GM12878 (cell line): Measurements from ENCODE around the gene CHST15. TPM values are rescaled to one million over a fixed set of nuclear protein-coding genes. Genes with fewer than 3 reads are reported as not detected.

Source experiments
- ATAC-seq: fragments of 200-7000 bp; cut with Tn5 transposase; 3 replicates; pipeline ENCODE4 v1.9.1; 2020; ENCODE audit warnings: mild to moderate bottlenecking, moderate library complexity
- BruUV-seq: library from RNA; stranded (reverse); fragments of 400-500 nt; replicated peaks from 2 replicates; lab custom pipeline; 2021; lab: Mats Ljungman, UMichigan
- CTCF ChIA-PET: fragments of 300-600 bp; sonication (Branson Sonifier 250); formaldehyde crosslinking; extraction: SDS; loops from one replicate; lab custom pipeline; 2021; ENCODE audit warnings: inconsistent platforms; lab: Yijun Ruan, JAX
- POLR2A ChIA-PET: fragments of 350-600 bp; formaldehyde crosslinking; extraction: SDS; loops from one replicate; lab custom pipeline; 2021; ENCODE audit warnings: inconsistent platforms; lab: Charles Lee
- RAD21 ChIA-PET: fragments of 300-600 bp; sonication (Branson Sonifier 250); formaldehyde crosslinking; loops from one replicate; lab custom pipeline; 2023; ENCODE audit warnings: antibody characterized with exemption; ENCODE audit not compliant: unreplicated experiment; lab: Charles Lee
- SMC1A ChIA-PET: fragments of 300-600 bp; sonication (Branson Sonifier 250); formaldehyde crosslinking; loops from one replicate; lab custom pipeline; 2023; ENCODE audit not compliant: unreplicated experiment, uncharacterized antibody; lab: Charles Lee
- DNase-seq: peaks from one replicate; pipeline ENCODE4 v3.0.0-alpha.2; 2011; ENCODE audit warnings: low read depth, low spot score
- FAIRE-seq: peaks from 3 replicates; lab custom pipeline; 2011; peaks lifted over from hg19 to GRCh38; lab: Jason Lieb, UNC
- H2AFZ ChIP-seq: 2 replicates; pipeline ENCODE4 v1.6.0; 2011; ENCODE audit warnings: low read depth, low read length, control low read depth; ENCODE audit not compliant: control insufficient read depth
- H3K27ac ChIP-seq: 2 replicates; pipeline ENCODE4 v1.5.1; 2011; ENCODE audit warnings: control low read depth; ENCODE audit not compliant: control insufficient read depth, insufficient read depth
- H3K27me3 ChIP-seq, 2 experiments: replicated peaks in 1 of 2; 2 replicates each; pipeline versions ENCODE4 v1.6.0 to v1.6.1; 2011; ENCODE audit warnings: low read length in 1 of 2; ENCODE audit not compliant: control insufficient read depth in 2 of 2, insufficient read depth in 2 of 2
- H3K36me3 ChIP-seq, 2 experiments: 2 replicates each; pipeline ENCODE4 v1.5.1; 2011; ENCODE audit warnings: low read length in 1 of 2; ENCODE audit not compliant: control insufficient read depth in 2 of 2, insufficient read depth in 2 of 2
- H3K4me1 ChIP-seq: 2 replicates; pipeline ENCODE4 v1.6.1; 2011; ENCODE audit warnings: mild to moderate bottlenecking, low read length, moderate library complexity, mixed read lengths; ENCODE audit not compliant: control insufficient read depth, insufficient read depth
- H3K4me2 ChIP-seq: 2 replicates; pipeline ENCODE4 v1.6.0; 2011; ENCODE audit warnings: control low read depth; ENCODE audit not compliant: control insufficient read depth, insufficient read depth
- H3K4me3 ChIP-seq: fragments of 200-600 bp; sonication (generic); 2 replicates; pipeline ENCODE4 v1.5.1; 2016
- H3K79me2 ChIP-seq: 2 replicates; pipeline ENCODE4 v1.6.0; 2011; ENCODE audit warnings: low read length; ENCODE audit not compliant: control insufficient read depth, insufficient read depth
- H3K9ac ChIP-seq: 2 replicates; pipeline ENCODE4 v1.8.0; 2011; ENCODE audit warnings: low read length, control low read depth, mixed read lengths; ENCODE audit not compliant: control insufficient read depth, insufficient read depth
- H3K9me3 ChIP-seq: replicated peaks from 3 replicates; pipeline ENCODE4 v1.5.1; 2011; ENCODE audit warnings: mild to moderate bottlenecking, low read length; ENCODE audit not compliant: control insufficient read depth, insufficient read depth
- H4K20me1 ChIP-seq: 2 replicates; pipeline ENCODE4 v1.6.0; 2011; ENCODE audit not compliant: control insufficient read depth, insufficient read depth
- ASH2L ChIP-seq: fragments of 300-600, 200-600 bp; sonication (generic); IDR thresholded peaks from 2 replicates; pipeline ENCODE4 v1.6.1; 2017; ENCODE audit warnings: low read depth, mild to moderate bottlenecking, borderline replicate concordance
- CEBPZ ChIP-seq: fragments of 150-350 bp; IDR thresholded peaks from 2 replicates; pipeline ENCODE4 v1.6.1; 2016; ENCODE audit warnings: low read depth, low read length
- CHD4 ChIP-seq: fragments of 200-600 bp; sonication (generic); IDR thresholded peaks from 2 replicates; pipeline ENCODE4 v1.6.1; 2016; ENCODE audit warnings: mild to moderate bottlenecking
- E2F4 ChIP-seq: IDR thresholded peaks from 2 replicates; pipeline ENCODE4 v1.6.1; 2012; ENCODE audit warnings: low read depth, low read length, improper control_type of control experiment
- FOXM1 ChIP-seq: IDR thresholded peaks from 2 replicates; pipeline ENCODE4 v1.6.1; 2012; ENCODE audit warnings: low read depth, mild to moderate bottlenecking, inconsistent platforms, low read length, moderate library complexity
- HDAC2 ChIP-seq: fragments of 200-600 bp; sonication (generic); IDR thresholded peaks from 2 replicates; pipeline ENCODE4 v1.6.1; 2017
- IKZF1 ChIP-seq: fragments of 450-650 bp; conservative IDR thresholded peaks from 2 replicates; pipeline ENCODE4 v1.6.1; 2017; ENCODE audit warnings: antibody characterized with exemption, mild to moderate bottlenecking
- MEF2A ChIP-seq: IDR thresholded peaks from 2 replicates; pipeline ENCODE4 v1.6.1; 2011; ENCODE audit warnings: low read depth, mild to moderate bottlenecking, low read length, moderate library complexity; ENCODE audit not compliant: insufficient read depth
- NBN ChIP-seq: fragments of 450-650 bp; IDR thresholded peaks from 2 replicates; pipeline ENCODE4 v1.6.1; 2016
- NKRF ChIP-seq: fragments of 450-650 bp; conservative IDR thresholded peaks from 2 replicates; pipeline ENCODE4 v1.6.1; 2017; ENCODE audit warnings: mild to moderate bottlenecking, moderate library complexity
- RB1 ChIP-seq: fragments of 450-650 bp; formaldehyde crosslinking; IDR thresholded peaks from 2 replicates; pipeline ENCODE4 v1.6.1; 2017; ENCODE audit warnings: mild to moderate bottlenecking, borderline replicate concordance
- STAT1 ChIP-seq: fragments of 450-650 bp; conservative IDR thresholded peaks from 2 replicates; pipeline ENCODE4 v1.6.1; 2014; ENCODE audit warnings: antibody characterized with exemption, mild to moderate bottlenecking
- TCF12 ChIP-seq: IDR thresholded peaks from 2 replicates; pipeline ENCODE4 v1.6.1; 2011; ENCODE audit warnings: low read depth, mild to moderate bottlenecking, low read length
- WGBS: methylation state at CpG from one replicate; pipeline ENCODE4 v1.1.6; 2016; ENCODE audit warnings: low lambda C conversion rate; ENCODE audit not compliant: insufficient replicate concordance, insufficient coverage; ENCODE audit errors: missing lambda C conversion rate; 5-methylcytosine and 5-hydroxymethylcytosine counted together
- in situ Hi-C: fragments of 300-500 bp; cut with MboI; formaldehyde crosslinking; loops from 9 replicates; pipeline ENCODE4 v1.14.3; 2018; ENCODE audit warnings: mixed read lengths
- intact Hi-C: fragments of 100-400 bp; cut with micrococcal nuclease; formaldehyde crosslinking; loops from one replicate; pipeline ENCODE4 v1.14.2; 2022; ENCODE audit not compliant: unreplicated experiment
- polyA plus RNA-seq, 11 experiments: library from polyadenylated mRNA; depleted of rRNA in 4 of 11; unstranded in 6 of 11; stranded (reverse) in 5 of 11; fragments of >200 nt; fragmentation: Nextera tagmentation in 4 of 11; fragmentation: Illumina TruSeq in 1 of 11; extraction: Ambion mirVana in 4 of 11; extraction: Trizol in 1 of 11; gene quantifications; 1 replicate in 1 of 11; 2 replicates in 10 of 11; pipeline versions ENCODE4 v1.2.1 to v1.2.3, GENCODE V29; 2011 to 2016; ENCODE audit warnings: inconsistent platforms in 2 of 11, missing spikeins in 2 of 11, low read depth in 1 of 11
- total RNA-seq, 4 experiments: library from RNA; depleted of rRNA in 3 of 4; stranded (reverse); fragments of >200 nt in 3 of 4; fragmentation: Illumina TruSeq in 1 of 4; extraction: Trizol in 1 of 4; gene quantifications; 2 replicates each; pipeline versions ENCODE4 v1.2.1 to v1.2.3, GENCODE V29; 2013 to 2021

The CHST15 gene
- total and polyA plus RNA-seq, 10 of the 15 experiments (the other 5 are each of a cell fraction or from before 2014, with no cell fraction given) = 0.02 to 0.53 (median 0.05) TPM; not detected in 1

GRCh38 chr10:124090601-124091209 lies 2.7 kb downstream of the CHST15 start:
- H3K36me3 ChIP-seq = no peaks in the 10 kb centered on the region
- ChIA-PET POLR2A (no interaction called here), CTCF (interaction anchor here (0.7 kb wide), 1 partner anchor 52 kb away, joined by 3 read pairs; no protein-coding TSS in a partner anchor), SMC1A (no interaction called here), RAD21 (no interaction called here)
- H3K4me2 ChIP-seq = no peak overlapping the region
- peaks cover 19 to 35% of the 10 kb centered on the region in 2 experiments for H3K27me3 ChIP-seq
- no peak overlapping the region for H2AFZ ChIP-seq
- H3K27ac ChIP-seq = no peak overlapping the region
- 66% methylated on average over 6 of the region's 6 CpGs for WGBS
- no peak overlapping the region for H3K4me3 ChIP-seq
- no peaks in the 10 kb centered on the region for H3K79me2 ChIP-seq
- BruUV-seq = no TSS peak
- no peak overlapping the region for H3K9ac ChIP-seq
- TF ChIP-seq IKZF1 = no peak
- no peak for TF ChIP-seq FOXM1
- TF ChIP-seq CHD4 = no peak
- TF ChIP-seq TCF12 = no peak
- TF ChIP-seq ASH2L = no peak
- TF ChIP-seq MEF2A = no peak
- no peak for TF ChIP-seq RB1
- TF ChIP-seq CEBPZ = no peak
- TF ChIP-seq STAT1 = no peak
- no peak for TF ChIP-seq HDAC2
- no peak for TF ChIP-seq NBN
- TF ChIP-seq E2F4 = no peak
- no peak for TF ChIP-seq NKRF
- no peaks in the 10 kb centered on the region; the same call in 1 of the 2 replicates for H3K4me1 ChIP-seq
- H3K9me3 ChIP-seq = no peaks in the 10 kb centered on the region; the same call in 2 of the 3 replicates
- in situ Hi-C loops = no loop called here
- H4K20me1 ChIP-seq = no peaks in the 10 kb centered on the region; the same call in 1 of the 2 replicates
- DNase-seq = no peak
- intact Hi-C loops = no loop called here
- FAIRE-seq = no peak
- no peak for ATAC-seq
